Measurements from ENCODE around the gene UCK2.
"Not testable (repeated sequence)": the region's sequence is repeated elsewhere in the genome, so short reads cannot be mapped to it uniquely, and the experiment has no call there.

- TF ChIP-seq ELF4 (IDR thresholded peaks at IDR 0.05); FOXA1 (IDR thresholded peaks at IDR 0.05); CTBP1 (IDR thresholded peaks at IDR 0.05; ENCODE audit: borderline replicate concordance); NFRKB (IDR thresholded peaks at IDR 0.05); FOXM1 (IDR thresholded peaks at IDR 0.05; ENCODE audit: borderline replicate concordance); ARNT (IDR thresholded peaks at IDR 0.05); L3MBTL2 (conservative IDR thresholded peaks at IDR 0.05); HDGF (IDR thresholded peaks at IDR 0.05; ENCODE audit: borderline replicate concordance); BHLHE40 (IDR thresholded peaks at IDR 0.05; ENCODE audit: borderline replicate concordance); SP1 (IDR thresholded peaks at IDR 0.05); ZNF384 (IDR thresholded peaks at IDR 0.05); SUZ12 (IDR thresholded peaks at IDR 0.05); LEF1 (IDR thresholded peaks at IDR 0.05; ENCODE audit: borderline replicate concordance): not testable (repeated sequence)
- TF ChIP-seq, protein P1, sequence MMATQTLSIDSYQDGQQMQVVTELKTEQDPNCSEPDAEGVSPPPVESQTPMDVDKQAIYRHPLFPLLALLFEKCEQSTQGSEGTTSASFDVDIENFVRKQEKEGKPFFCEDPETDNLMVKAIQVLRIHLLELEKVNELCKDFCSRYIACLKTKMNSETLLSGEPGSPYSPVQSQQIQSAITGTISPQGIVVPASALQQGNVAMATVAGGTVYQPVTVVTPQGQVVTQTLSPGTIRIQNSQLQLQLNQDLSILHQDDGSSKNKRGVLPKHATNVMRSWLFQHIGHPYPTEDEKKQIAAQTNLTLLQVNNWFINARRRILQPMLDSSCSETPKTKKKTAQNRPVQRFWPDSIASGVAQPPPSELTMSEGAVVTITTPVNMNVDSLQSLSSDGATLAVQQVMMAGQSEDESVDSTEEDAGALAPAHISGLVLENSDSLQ (IDR thresholded peaks at IDR 0.05), result not testable (repeated sequence)
These were observed 43.9 kb upstream of the UCK2 start for GRCh38 chr1:165783519-165783918.

All from HEK293T (cell line).